Right lobe of liver (tissue), 4 donors: Measurements from ENCODE around the gene AIDA.
A peak's percentile ranks its signal among the peaks of the same experiment; 100 is the strongest.

Source experiments
- CTCF ChIP-seq, 4 donors: fragments of 200-600 bp in 3 of 4; fragments of 450-650 bp in 1 of 4; IDR thresholded peaks; one replicate each; pipeline versions ENCODE4 v1.5.1 to v1.8.0; 2016 to 2022; ENCODE audit warnings: antibody characterized with exemption in 4 of 4, mild to moderate bottlenecking in 2 of 4
- POLR2A ChIP-seq: fragments of 450-650 bp; IDR thresholded peaks from one replicate; pipeline ENCODE4 v1.6.1; 2017; ENCODE audit warnings: antibody characterized with exemption, mild to moderate bottlenecking
- donor health status: DM: no; HTN: no; CAD: no.
- donor health status: DM: no; HTN: no; CAD: no.
- donor health status: DM: no; HTN: yes; CAD: no.

- TF ChIP-seq CTCF (IDR thresholded peaks at IDR 0.05) (no peak), POLR2A (peak; percentile 57)
These were observed at the start of gene AIDA, which contains the start of gene BROX for GRCh38 chr1:222712253-222713090.
